Fibroblast of skin of left biceps (primary cell): ENCODE results near the gene CPLANE2.

Experiments used
- DNase-seq, 2 experiments: peaks; one replicate each; pipeline ENCODE4 v3.0.0-alpha.2; 2013; ENCODE audit warnings: low read depth in 2 of 2

CPLANE2 gene

DNA sequence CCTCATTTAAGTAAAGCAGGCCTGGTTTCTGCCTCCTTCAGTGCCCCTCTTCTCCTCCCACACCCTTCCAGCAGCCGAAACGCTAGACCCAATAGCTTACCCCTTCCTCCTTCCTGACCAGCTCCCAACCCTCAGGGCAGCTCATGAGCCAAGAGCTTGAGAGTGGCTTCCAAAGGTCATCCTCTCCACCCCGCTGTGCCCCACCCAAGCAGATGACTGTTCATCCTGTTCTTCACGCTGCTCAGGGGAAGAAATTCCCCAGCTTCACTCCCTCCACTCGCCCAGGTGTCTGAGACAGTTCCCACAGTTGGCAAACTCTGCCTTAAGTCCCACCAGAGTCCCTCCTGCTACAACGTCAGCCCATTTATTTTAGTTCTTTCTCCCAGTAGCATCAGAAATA is 48.0 kb downstream of the CPLANE2 start:
- no peak for DNase-seq

DNA sequence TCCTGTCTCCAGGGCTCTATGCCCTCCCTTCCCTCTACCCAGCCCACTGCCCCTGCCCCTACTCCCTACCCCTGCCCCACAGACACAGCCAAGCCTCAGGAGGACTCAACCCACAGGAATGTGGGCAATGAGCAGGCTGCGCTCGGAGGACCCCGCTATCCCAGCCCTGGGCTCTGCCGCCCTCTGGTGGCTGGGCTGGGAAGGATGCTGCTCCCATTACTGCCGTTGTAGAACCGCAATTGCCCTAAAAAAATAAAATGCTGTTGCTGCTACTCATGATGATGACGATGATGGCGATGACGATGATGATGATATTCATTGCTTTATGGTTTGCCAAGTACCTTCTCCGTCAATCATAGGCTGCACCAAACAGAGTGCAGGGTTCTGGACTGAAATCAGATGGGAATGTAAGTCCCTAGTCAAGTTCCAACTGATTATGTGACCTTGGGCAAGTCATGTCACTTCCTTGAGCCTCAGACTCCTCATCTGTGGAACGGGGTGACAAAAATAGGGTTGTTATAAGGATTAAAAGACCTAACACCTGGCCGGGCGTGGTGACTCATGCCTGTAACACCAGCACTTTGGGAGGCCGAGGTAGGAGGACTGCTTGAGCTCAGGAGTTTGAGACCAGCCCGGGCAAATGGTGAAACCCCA is 49.1 kb downstream of the CPLANE2 start:
- DNase-seq = peak in 1 of 2 experiments; percentile 38

DNA sequence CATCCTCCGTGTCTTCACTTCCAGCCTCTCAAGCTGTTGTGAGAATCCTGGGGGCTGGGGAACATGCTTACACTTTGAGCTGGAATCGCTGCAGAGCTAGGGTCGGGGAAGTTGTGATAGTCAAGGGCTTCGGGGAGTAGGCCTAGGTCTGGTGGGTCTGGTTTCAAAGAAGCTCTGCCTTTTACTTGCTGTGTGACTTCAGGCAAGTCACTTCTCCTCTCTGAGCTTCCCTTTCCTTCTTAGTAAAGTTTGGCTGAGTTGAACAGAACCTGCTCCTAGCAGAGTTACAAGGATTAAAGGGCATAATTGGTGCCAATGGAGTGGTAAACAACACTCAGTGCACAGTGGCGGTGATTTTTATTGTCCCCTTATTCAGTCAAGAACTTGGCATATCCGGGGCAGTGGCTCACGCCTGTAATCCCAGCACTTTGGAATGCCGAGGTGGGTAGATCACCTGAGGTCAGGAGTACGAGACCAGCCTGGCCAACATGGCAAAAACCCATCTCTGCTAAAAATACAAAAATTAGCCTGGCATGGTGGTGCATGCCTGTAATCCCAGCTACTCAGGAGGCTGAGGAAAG is 50.2 kb downstream of the CPLANE2 start:
- DNase-seq = no peak

DNA sequence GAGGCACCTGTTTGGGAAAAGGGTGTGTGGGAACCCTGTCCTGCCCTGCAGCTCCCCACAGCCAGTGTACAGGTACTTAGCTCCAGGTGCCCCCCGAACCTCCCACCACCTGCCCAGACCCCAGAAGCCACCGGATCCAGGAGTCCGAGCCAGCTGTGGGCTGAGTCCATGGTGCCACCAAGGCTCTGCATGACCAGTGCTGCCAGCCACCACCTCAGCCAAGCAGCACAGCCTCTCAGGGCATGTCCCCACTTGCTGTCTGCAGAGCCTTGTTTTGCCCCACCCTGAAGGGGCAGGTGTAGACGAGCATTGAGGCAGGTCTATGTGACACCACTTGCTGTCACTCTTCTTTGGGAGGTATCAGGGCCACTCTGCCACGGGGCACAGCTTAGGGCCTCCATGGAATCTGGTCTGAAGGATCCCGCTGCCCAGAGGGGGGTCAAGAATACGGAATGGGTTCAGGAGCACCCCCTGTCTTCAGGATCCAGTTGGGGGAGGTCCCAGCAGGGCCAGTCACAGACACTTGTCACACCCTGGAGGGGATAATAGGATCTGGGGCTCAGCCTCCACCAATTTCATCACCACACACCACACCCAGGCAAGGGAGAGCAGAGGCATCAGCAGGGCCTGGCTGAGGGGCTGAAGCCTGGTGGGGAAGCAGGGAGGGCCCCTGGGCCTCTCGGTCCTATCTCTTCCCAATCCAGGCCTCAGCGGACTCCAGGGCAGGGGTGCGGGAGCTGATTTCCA is 52.3 kb downstream of the CPLANE2 start:
- no peak for DNase-seq

DNA sequence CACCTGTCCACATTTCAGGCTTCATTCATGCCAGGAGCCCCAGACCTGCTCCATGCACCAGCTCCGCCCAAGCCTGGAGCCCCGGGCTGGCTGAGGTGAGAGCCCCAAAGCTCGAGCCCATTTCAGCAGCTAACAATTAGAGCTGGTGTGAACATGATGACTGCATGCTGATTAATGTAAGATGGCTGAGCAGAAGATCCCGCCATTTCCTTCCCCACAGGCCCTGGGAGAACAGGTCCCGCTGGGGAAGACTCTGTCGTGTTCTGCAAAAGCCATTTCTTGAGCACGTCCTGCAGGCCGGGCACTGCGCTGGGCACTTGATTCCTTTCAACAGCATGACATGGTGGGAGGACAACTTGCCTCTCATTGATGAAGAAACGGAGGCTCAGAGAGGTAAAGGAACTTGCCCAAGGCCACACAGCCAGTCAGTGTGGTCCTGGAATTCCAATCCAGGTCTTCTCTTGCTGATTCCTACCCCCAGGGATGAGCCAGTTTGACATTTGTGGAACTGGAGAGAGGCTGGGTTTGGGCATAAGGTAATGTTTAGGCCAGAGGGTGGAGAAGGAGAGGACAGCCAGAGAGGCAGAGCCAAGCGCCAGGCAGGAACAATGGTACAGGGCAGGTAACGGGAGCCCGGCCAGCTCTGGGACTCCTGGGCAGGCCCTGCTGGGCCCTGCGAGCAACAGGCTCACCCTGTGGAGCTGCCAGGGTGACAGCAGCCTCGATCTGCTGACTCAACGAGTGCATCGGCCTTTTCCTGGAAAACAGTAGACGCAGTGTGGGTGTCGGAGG is 53.0 kb downstream of the CPLANE2 start:
- DNase-seq = no peak

DNA sequence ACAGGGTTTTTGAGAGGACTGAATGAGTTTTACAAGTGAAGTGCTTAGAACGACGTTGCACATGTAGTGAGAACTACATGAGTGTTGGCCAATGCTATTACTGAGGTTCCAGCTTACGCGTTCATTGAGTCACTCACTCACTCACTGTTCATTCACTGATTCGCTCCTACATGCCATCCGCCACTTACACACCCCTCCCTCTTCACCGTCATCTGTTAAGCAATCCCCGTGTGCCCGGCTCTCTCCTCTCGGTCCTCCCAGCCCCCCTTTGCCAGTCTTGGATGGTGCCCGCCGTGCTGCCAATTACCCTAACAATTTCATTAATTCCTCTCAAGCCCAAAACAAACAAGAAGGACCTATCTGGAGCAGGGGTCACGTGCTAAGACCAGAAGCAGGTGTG is 53.8 kb downstream of the CPLANE2 start:
- DNase-seq = no peak

DNA sequence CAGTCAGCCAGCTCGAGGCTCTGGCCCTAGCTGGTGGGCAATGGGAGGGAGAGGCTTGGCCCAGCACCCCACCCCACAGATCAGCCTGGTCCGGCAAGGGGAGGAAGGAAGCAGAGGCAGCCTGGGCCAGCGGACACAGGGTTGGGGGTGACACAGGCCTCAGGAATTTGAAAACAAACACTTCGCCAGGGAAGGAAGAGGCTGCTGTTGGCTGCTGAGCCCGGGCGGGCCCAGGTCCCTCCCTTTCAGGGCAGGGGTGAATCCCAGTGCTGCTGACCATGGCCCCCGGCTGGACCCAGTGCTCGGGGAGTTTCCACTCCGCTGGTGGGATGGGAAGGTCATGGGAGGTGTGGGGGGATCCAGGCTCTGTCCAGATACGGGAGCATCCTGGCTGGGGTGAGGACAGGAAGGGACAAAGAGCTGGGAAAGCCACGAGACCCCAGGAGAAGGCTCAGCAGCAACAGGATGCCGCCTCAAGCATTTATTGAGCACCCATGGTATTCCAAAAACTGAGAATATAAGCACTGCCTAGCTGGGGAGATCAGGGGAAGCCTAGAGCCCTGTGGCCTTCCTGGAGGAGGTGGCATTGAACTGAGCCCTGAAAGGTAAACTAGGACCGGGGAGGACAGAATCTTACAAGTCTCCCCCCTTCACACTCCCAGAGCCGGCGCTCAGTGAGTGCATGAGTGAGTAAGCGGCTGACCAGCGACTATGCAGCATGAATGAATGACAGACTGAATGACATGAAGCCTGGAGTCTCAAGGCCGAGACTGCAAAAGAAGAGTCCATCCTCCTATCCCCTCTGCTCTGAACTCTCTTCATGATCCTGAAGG is 54.9 kb downstream of the CPLANE2 start:
- DNase-seq = peak; percentile 48 to 56
